Stimulated activated CD4-positive, alpha-beta T cell treated with anti-CD3 and anti-CD28 coated beads, Interleukin-4, amount 100 ng/mL, for 48 hours (primary cell): ENCODE measurements around the gene OAF.
"Not testable (repeated sequence)": the region's sequence is repeated elsewhere in the genome, so short reads cannot be mapped to it uniquely, and the experiment has no call there.

Experiments
- DNase-seq, 2 donors: peaks; one replicate each; pipeline ENCODE4 v3.0.0-alpha.2; 2020; ENCODE audit warnings: low read depth in 2 of 2

OAF gene

GRCh38 chr11:120270386-120270785 is 59.6 kb downstream of the OAF start:
- DNase-seq = no peak

GRCh38 chr11:120271672-120272071 is 60.8 kb downstream of the OAF start:
- no peak for DNase-seq

DNA sequence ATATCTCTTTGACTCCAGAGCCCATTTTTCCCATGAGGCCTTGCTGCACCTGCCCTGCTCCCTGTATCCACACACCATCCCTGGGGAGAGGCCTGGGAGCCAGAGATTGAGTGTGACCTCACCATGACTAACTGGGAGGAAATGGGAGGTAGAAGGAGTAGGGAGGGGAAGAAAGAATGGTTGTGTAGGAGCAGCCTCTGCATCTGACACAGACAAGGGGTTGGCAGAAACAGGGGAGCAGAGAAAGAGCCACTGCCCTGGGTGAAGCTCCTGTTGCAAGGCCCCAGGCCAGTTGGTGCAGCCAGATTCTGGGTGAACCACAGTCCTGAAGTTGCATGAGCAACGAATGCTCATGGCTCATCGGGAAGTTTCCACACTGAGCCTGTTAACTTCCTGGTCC is 61.5 kb downstream of the OAF start:
- no peak for DNase-seq

GRCh38 chr11:120273432-120273831 is 62.6 kb downstream of the OAF start:
- DNase-seq = no peak

GRCh38 chr11:120273956-120274355 is 63.1 kb downstream of the OAF start:
- DNase-seq = not testable (repeated sequence)

DNA sequence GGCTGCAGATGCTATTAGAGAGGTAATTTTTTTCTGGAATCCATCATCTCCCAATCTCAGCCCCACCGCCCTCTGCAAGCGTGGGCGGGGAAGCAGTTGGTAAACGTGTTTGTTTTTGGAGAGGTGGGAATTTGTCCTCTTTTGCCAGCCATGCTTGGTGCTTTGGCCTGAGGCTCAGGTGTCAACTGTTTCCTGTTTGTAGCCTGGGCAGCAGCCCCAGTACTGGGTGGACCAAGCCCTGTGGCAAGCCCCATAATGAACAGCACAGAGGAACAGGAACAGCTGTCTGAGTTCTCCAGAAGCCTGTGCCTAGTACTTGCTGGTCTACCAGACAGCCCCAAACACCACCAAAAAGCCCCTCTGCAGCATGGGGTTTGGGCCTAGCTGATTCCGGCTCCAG is 68.7 kb downstream of the OAF start:
- no peak for DNase-seq
